Right lobe of liver (tissue), 4 donors: ENCODE measurements around the gene CCL22.

ENCODE experiments used
- POLR2A ChIP-seq: fragments of 450-650 bp; IDR thresholded peaks from one replicate; pipeline ENCODE4 v1.6.1; 2017; ENCODE audit warnings: antibody characterized with exemption, mild to moderate bottlenecking
- TF ChIP-seq, protein P1 (sequence below), 4 donors: fragments of 200-600 bp in 3 of 4; fragments of 450-650 bp in 1 of 4; IDR thresholded peaks; one replicate each; pipeline versions ENCODE4 v1.5.1 to v1.8.0; 2016 to 2022; ENCODE audit warnings: antibody characterized with exemption in 4 of 4, mild to moderate bottlenecking in 2 of 4
- donor health status: DM: no; HTN: no; CAD: no.
- donor health status: DM: no; HTN: no; CAD: no.
- donor health status: DM: no; HTN: yes; CAD: no.

DNA sequence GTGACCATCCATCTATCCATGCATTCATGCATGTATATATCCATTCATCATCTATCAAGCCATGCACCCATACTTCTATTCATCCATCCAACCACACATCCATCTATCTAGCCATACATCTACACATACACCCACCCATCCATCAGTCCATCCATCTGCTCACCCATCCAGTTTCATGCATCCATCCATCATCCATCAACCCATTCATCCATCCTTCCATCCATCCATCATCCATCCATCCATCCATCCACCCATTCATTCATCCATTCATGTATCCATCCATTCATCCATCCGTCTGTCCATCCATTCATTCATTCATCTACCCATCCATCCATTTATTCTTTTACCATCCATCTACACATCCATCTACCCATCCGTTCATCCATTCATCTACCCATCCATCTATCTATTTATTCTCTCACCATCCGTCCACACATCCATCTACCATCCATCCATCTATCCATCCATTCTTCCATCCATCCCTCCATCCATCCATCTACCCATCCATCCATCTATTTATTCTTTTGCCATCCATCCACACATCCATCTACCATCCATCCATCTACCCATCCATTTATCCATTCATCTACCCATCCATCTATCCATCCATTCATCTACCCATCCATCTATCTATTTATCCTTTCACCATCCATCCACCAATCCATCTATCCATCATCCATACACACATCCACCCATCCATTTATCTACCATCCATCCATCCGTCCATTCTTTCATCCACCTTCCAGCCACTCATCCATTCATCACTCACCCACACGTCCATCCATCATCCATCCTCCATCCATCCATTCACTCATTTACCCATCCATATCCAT is 49.2 kb downstream of the CCL22 start:
- TF ChIP-seq, protein P1, sequence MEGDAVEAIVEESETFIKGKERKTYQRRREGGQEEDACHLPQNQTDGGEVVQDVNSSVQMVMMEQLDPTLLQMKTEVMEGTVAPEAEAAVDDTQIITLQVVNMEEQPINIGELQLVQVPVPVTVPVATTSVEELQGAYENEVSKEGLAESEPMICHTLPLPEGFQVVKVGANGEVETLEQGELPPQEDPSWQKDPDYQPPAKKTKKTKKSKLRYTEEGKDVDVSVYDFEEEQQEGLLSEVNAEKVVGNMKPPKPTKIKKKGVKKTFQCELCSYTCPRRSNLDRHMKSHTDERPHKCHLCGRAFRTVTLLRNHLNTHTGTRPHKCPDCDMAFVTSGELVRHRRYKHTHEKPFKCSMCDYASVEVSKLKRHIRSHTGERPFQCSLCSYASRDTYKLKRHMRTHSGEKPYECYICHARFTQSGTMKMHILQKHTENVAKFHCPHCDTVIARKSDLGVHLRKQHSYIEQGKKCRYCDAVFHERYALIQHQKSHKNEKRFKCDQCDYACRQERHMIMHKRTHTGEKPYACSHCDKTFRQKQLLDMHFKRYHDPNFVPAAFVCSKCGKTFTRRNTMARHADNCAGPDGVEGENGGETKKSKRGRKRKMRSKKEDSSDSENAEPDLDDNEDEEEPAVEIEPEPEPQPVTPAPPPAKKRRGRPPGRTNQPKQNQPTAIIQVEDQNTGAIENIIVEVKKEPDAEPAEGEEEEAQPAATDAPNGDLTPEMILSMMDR (IDR thresholded peaks at IDR 0.05) = no peak
- no peak for TF ChIP-seq POLR2A
